Common myeloid progenitor, CD34-positive (primary cell): Measurements from ENCODE around the gene AGO4.
A peak's percentile ranks its signal among the peaks of the same experiment; 100 is the strongest.

ENCODE experiments used
- CTCF ChIA-PET: fragments of 350-600 bp; sonication (Branson Sonifier 250); formaldehyde crosslinking; loops from one replicate; lab custom pipeline; 2021; ENCODE audit warnings: antibody characterized with exemption; lab: Charles Lee
- POLR2A ChIA-PET: fragments of 350-600 bp; sonication (Branson Sonifier 250); formaldehyde crosslinking; loops from one replicate; lab custom pipeline; 2021; ENCODE audit warnings: antibody characterized with exemption; lab: Charles Lee
- DNase-seq, 3 donors: peaks; one replicate each; pipeline versions ENCODE4 v3.0.0 to v3.0.0-alpha.2; 2013
- H3K27ac ChIP-seq, 2 experiments: 1 replicate in 1 of 2; 2 replicates in 1 of 2; pipeline ENCODE4 v1.7.0; 2013; ENCODE audit warnings: inconsistent platforms in 2 of 2, low read length in 2 of 2, mild to moderate bottlenecking in 2 of 2, low read depth in 1 of 2, moderate library complexity in 1 of 2; ENCODE audit not compliant: severe bottlenecking in 2 of 2, insufficient read depth in 1 of 2, poor library complexity in 1 of 2
- H3K27me3 ChIP-seq, 5 experiments: replicated peaks in 2 of 5; 1 replicate in 3 of 5; 2 replicates in 2 of 5; pipeline versions ENCODE4 v1.6.1 to v1.7.0; 2013; ENCODE audit warnings: low read length in 4 of 5, mild to moderate bottlenecking in 2 of 5, moderate library complexity in 2 of 5, inconsistent platforms in 1 of 5; ENCODE audit not compliant: insufficient read depth in 5 of 5, control insufficient read depth in 4 of 5
- H3K36me3 ChIP-seq, 4 experiments: 1 replicate in 2 of 4; 2 replicates in 2 of 4; pipeline versions ENCODE4 v1.6.1 to v1.7.0; 2013; ENCODE audit warnings: low read length in 3 of 4, control low read depth in 1 of 4, mild to moderate bottlenecking in 1 of 4; ENCODE audit not compliant: control insufficient read depth in 4 of 4, insufficient read depth in 4 of 4
- H3K4me1 ChIP-seq, 4 experiments: 1 replicate in 3 of 4; 2 replicates in 1 of 4; pipeline versions ENCODE4 v1.6.1 to v1.7.1; 2013; ENCODE audit warnings: low read length in 3 of 4, mild to moderate bottlenecking in 3 of 4, control low read depth in 1 of 4, inconsistent platforms in 1 of 4, moderate library complexity in 1 of 4; ENCODE audit not compliant: control insufficient read depth in 4 of 4, insufficient read depth in 4 of 4; ENCODE audit errors: control extremely low read depth in 1 of 4
- H3K4me3 ChIP-seq, 7 experiments: 1 replicate in 4 of 7; 2 replicates in 3 of 7; pipeline versions ENCODE4 v1.5.1 to v1.7.0; 2013; ENCODE audit warnings: mild to moderate bottlenecking in 7 of 7, low read length in 6 of 7, moderate library complexity in 6 of 7, inconsistent platforms in 2 of 7, low read depth in 2 of 7, control low read depth in 1 of 7; ENCODE audit not compliant: insufficient read depth in 4 of 7, control insufficient read depth in 1 of 7; ENCODE audit errors: extremely low read depth in 1 of 7
- H3K9me3 ChIP-seq, 5 experiments: 1 replicate in 4 of 5; 2 replicates in 1 of 5; pipeline versions ENCODE4 v1.6.1 to v1.7.1; 2013; ENCODE audit warnings: low read length in 4 of 5, mild to moderate bottlenecking in 2 of 5, inconsistent platforms in 1 of 5, low read depth in 1 of 5, moderate library complexity in 1 of 5; ENCODE audit not compliant: control insufficient read depth in 4 of 5, insufficient read depth in 2 of 5; ENCODE audit errors: control extremely low read depth in 1 of 5
- WGBS: methylation state at CpG from one replicate; pipeline ENCODE4 v1.1.5; 2013; ENCODE audit not compliant: insufficient coverage; 5-methylcytosine and 5-hydroxymethylcytosine counted together

Gene AGO4

GRCh38 chr1:35850716-35851115 is 42.9 kb downstream of the AGO4 start:
- POLR2A ChIA-PET: no interaction called here
- H3K9me3 ChIP-seq: no peaks in the 10 kb centered on the region
- peaks cover 0 to 10% (median 5%) of the 10 kb centered on the region in 4 experiments for H3K4me1 ChIP-seq
- CTCF ChIA-PET: interaction anchor here (0.6 to 1.3 kb wide), 3 partner anchors 20 to 27 kb away, joined by 3 read pairs; no protein-coding TSS in a partner anchor
- no peaks in the 10 kb centered on the region for H3K27me3 ChIP-seq
- H3K27ac ChIP-seq: no peak overlapping the region
- DNase-seq: no peak
- H3K4me3 ChIP-seq: no peak overlapping the region
- 100% methylated on average over 2 of the region's 5 CpGs for WGBS
- peaks cover 19 to 63% (median 39%) of the 10 kb centered on the region in 4 experiments for H3K36me3 ChIP-seq

GRCh38 chr1:35851132-35851869 is 43.5 kb downstream of the AGO4 start:
- WGBS: 70% methylated on average over 2 of the region's 3 CpGs
- ChIA-PET POLR2A (no interaction called here), CTCF (interaction anchor here (0.8 to 1.3 kb wide), 2 partner anchors 21 to 22 kb away, joined by 3 read pairs; no protein-coding TSS in a partner anchor)
- Histone ChIP-seq H3K4me1 (peaks cover 0 to 10% (median 5%) of the 10 kb centered on the region in 4 experiments), H3K9me3 (no peaks in the 10 kb centered on the region), H3K27me3 (no peaks in the 10 kb centered on the region), H3K36me3 (peaks cover 20 to 65% (median 43%) of the 10 kb centered on the region in 4 experiments), H3K4me3 (no peak overlapping the region), H3K27ac (no peak overlapping the region)
- DNase-seq: no peak

GRCh38 chr1:35852241-35852640 is 44.4 kb downstream of the AGO4 start:
- ChIA-PET POLR2A (no interaction called here), CTCF (no interaction called here)
- Histone ChIP-seq H3K4me3 (no peak overlapping the region), H3K4me1 (peaks cover 0 to 10% (median 5%) of the 10 kb centered on the region in 4 experiments), H3K27me3 (no peaks in the 10 kb centered on the region), H3K9me3 (no peaks in the 10 kb centered on the region), H3K27ac (no peak overlapping the region), H3K36me3 (peaks cover 16 to 66% (median 43%) of the 10 kb centered on the region in 4 experiments)
- no peak for DNase-seq
- WGBS: 0% methylated on average over 1 of the region's 2 CpGs

- CTCF ChIA-PET: interaction anchor here (0.6 to 1.7 kb wide), 2 partner anchors 27 to 49 kb away, joined by 3 read pairs; no protein-coding TSS in a partner anchor
- 93% methylated on average over 6 of the region's 9 CpGs for WGBS
- H3K4me3 ChIP-seq: no peak overlapping the region
- H3K27me3 ChIP-seq: no peaks in the 10 kb centered on the region
- H3K36me3 ChIP-seq: peaks cover 16 to 58% (median 39%) of the 10 kb centered on the region in 4 experiments
- H3K4me1 ChIP-seq: no peaks in the 10 kb centered on the region
- no peaks in the 10 kb centered on the region for H3K9me3 ChIP-seq
- POLR2A ChIA-PET: no interaction called here
- no peak overlapping the region for H3K27ac ChIP-seq
- no peak for DNase-seq
These were observed 47.3 kb downstream of the AGO4 start for GRCh38 chr1:35854989-35855700.

GRCh38 chr1:35856964-35857363 is 49.1 kb downstream of the AGO4 start:
- Histone ChIP-seq H3K9me3 (no peaks in the 10 kb centered on the region), H3K27me3 (no peaks in the 10 kb centered on the region), H3K4me3 (no peak overlapping the region), H3K27ac (no peak overlapping the region), H3K36me3 (peaks cover 10 to 40% (median 26%) of the 10 kb centered on the region in 4 experiments), H3K4me1 (peaks cover 0 to 8% (median 3%) of the 10 kb centered on the region in 4 experiments)
- no CpG with 5 or more reads among the region's 1 CpG for WGBS
- DNase-seq: no peak
- CTCF ChIA-PET: interaction anchor here (1.3 kb wide), 1 partner anchor 25 kb away, joined by 9 read pairs; the partner anchor contains the start of gene AGO1
- POLR2A ChIA-PET: no interaction called here

GRCh38 chr1:35857830-35858229 is 50.0 kb downstream of the AGO4 start:
- CTCF ChIA-PET: interaction anchor here (0.6 to 1.3 kb wide), 5 partner anchors 25 to 276 kb away, joined by 3 read pairs; no protein-coding TSS in a partner anchor
- DNase-seq: peak; percentile 35 to 45 (median 39)

More at GRCh38 chr1:35857830-35858229, 50.0 kb downstream of the AGO4 start:
- peaks cover 0 to 8% (median 3%) of the 10 kb centered on the region in 4 experiments for H3K4me1 ChIP-seq
- POLR2A ChIA-PET: interaction anchor here (0.6 kb wide), 1 partner anchor 73 kb away, joined by 3 read pairs; the partner anchor contains the start of gene AGO3
- peaks cover 8 to 32% (median 21%) of the 10 kb centered on the region in 4 experiments for H3K36me3 ChIP-seq
- H3K9me3 ChIP-seq: no peaks in the 10 kb centered on the region
- H3K27ac ChIP-seq: no peak overlapping the region
- no peak overlapping the region for H3K4me3 ChIP-seq
- H3K27me3 ChIP-seq: no peaks in the 10 kb centered on the region
